ENCODE data around the gene KIFC3.
"Not testable (repeated sequence)": the region's sequence is repeated elsewhere in the genome, so short reads cannot be mapped to it uniquely, and the experiment has no call there.

Gene KIFC3

GRCh38 chr16:57802341-57803133 is at the start of gene KIFC3:
Gene KIFC3 (minus strand): TSS chr16:57802491. CDS start chr16:57798243, 4,248 bp downstream.
- no peak for DNase-seq

GRCh38 chr16:57848181-57848580 is 45.9 kb upstream of the KIFC3 start:
- DNase-seq = no peak

GRCh38 chr16:57846931-57847330 is 44.6 kb upstream of the KIFC3 start:
- DNase-seq = not testable (repeated sequence)

GRCh38 chr16:57846078-57846697 is 43.9 kb upstream of the KIFC3 start:
- DNase-seq = no peak

- no peak for DNase-seq
These were observed 42.8 kb upstream of the KIFC3 start for GRCh38 chr16:57845115-57845514.

GRCh38 chr16:57844416-57845030 is 42.2 kb upstream of the KIFC3 start:
- no peak for DNase-seq

- DNase-seq = no peak
These were observed 41.1 kb upstream of the KIFC3 start for GRCh38 chr16:57843400-57843799.

GRCh38 chr16:57842601-57843000 is 40.3 kb upstream of the KIFC3 start:
- no peak for DNase-seq

- no peak for DNase-seq
These were observed 38.5 kb upstream of the KIFC3 start for GRCh38 chr16:57840833-57841232.

- no peak for DNase-seq
These were observed 35.9 kb upstream of the KIFC3 start for GRCh38 chr16:57838161-57838560.

- peak; percentile 61 for DNase-seq
These were observed 35.2 kb upstream of the KIFC3 start for GRCh38 chr16:57837305-57838125.

- DNase-seq = not testable (repeated sequence)
These were observed 33.1 kb upstream of the KIFC3 start for GRCh38 chr16:57835439-57835838.

- DNase-seq = no peak
These were observed 32.6 kb upstream of the KIFC3 start for GRCh38 chr16:57834936-57835335.

- no peak for DNase-seq
These were observed 28.7 kb upstream of the KIFC3 start for GRCh38 chr16:57830890-57831484.

- DNase-seq = no peak
These were observed 27.7 kb upstream of the KIFC3 start for GRCh38 chr16:57829969-57830360.

GRCh38 chr16:57828272-57829161 is 26.2 kb upstream of the KIFC3 start:
- DNase-seq = no peak

- no peak for DNase-seq
These were observed 24.7 kb upstream of the KIFC3 start for GRCh38 chr16:57826706-57827625.

- DNase-seq = no peak
These were observed 23.8 kb upstream of the KIFC3 start for GRCh38 chr16:57826052-57826451.

- DNase-seq = no peak
These were observed 23.2 kb upstream of the KIFC3 start for GRCh38 chr16:57825298-57826044.

- DNase-seq = no peak
These were observed 22.6 kb upstream of the KIFC3 start for GRCh38 chr16:57824888-57825287.
